HG02642 (cell line): ENCODE measurements around the gene PSMD5.

Experiments
- ATAC-seq: cut with Tn5 transposase; IDR thresholded peaks from one replicate; pipeline ENCODE4 v1.9.1; 2021; ENCODE audit warnings: mild to moderate bottlenecking; ENCODE audit not compliant: unreplicated experiment, poor library complexity

Gene PSMD5

DNA sequence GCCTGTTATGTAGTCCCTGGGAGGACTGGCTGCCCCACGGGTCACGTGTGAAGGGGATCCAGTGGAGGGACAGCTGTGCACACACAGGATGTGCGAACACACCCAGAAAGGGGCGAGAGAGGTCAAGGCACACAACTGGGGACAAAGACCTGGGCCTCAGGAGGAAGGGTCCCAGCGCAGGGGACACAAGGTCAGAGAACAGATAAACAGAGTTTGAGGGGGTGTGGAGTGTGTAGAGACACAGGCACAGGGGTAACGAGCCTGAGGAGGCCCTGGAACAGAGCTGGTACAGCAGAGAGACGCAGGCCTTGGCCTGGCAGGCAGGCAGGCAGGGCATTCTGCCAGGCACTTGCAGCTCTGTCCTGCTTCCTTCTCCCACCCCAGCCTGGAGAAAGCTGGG is 14.8 kb upstream of the PSMD5 start:
- no peak for ATAC-seq

DNA sequence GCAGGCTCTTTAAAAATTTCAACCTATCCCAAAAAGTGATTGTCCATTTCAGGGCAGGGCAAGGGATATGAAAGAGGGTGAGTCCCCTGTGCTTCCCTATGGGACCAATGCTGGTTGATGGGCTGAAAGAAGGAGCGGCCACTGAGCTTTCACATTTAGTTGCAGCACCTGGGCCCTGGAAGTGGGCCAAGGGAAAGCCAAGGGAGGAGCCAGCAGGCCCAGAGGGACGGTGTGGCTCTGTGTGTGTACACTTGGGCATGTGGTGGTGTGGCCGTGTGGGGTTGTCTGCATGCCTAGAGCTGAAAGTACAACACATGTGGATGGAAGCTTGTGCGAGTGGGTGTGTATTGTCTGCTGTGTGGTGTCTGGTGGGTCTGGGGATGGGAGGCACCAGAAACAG is 14.0 kb upstream of the PSMD5 start:
- ATAC-seq, result no peak

DNA sequence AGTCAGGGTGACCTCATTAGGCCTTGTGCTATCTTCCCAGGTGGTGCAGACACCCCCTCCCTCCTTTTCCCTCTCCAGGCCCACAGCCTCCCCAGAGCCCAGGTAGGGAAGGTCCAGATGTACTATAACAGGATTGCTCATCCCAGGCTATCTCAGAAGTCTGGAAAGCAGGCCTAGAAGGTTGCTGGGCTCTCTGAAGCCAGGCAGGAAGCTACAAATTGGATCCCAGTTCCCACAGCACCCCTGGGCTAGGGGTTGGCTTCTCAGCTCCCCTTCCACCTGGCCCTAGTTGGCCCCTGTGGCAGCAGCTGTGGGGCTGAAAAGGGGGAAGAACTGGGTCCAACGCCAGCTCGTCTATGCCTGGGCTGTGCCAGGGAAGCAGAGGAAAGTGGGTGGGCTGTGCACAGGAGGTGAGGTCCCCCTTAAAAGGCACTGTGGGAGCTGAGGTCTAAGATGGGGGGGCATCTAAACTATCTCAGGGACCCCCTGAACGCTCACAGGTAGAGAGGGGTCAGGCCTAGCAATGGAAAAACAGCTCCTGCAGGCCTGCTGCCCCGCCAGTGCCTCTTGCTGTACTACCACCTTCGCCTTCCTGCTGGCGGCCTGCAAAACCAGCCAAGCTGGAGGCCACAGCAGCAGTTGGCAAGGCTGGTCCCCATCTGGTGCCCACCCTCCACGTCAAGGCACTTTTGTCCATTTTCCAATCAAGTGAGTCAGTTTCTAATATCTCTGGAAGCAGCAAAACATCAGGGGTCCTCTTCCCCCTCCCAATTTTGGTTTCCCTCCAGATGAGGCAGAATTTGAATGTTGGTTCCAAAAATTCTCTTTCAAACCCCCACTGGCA is 13.3 kb upstream of the PSMD5 start:
- no peak for ATAC-seq

DNA sequence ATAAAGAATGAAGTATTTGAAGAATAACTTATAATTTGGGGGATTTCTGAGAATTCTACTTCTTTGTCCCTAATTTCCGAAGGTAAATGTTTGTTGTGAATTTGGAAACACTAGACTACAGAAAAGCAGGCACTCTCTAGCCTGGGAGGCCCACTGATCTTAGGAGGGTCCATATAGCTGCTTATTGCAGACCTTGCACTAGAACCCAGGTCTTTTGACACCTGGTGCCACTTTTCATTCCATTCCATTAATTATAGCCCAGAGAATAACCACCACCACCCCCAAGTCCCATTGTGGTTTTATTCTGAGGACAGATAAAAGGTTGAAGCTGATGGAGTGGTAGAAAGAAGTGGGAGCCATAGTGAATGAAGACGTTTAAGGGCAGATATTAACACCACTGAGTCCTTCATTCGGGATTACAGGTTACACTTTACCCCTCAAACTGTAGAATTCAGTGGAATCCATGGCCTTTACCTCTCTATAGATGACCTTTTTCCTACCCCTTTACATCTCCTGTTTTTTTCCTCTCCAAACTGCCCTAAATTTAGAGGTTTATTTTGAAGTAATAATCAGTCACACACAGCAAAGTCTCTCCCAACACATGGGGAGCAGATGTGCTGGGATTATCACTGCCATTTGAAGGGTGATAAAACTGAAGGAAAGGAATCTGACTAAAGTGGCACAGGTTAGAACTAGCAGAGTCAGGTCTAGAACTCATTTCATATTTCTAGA is 12.0 kb upstream of the PSMD5 start:
- ATAC-seq, result no peak

DNA sequence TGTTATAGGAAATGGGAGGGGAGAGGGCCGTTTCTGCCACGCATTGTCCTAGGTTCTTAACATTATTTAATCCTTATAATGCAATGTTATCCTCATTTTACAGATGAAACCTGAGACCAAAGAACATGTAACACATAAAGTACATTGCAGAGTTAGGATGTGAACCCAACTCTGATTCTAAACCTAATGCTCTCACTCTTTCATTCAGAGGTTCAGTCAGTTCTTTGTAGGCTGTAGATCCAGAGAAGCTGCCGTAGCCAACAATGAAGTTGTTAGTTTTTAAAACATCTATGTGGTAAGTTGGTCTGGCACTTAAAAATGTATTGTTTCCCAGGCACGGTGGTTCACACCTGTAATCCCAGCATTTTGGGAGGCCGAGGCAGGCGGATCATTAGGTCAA is 10.5 kb upstream of the PSMD5 start:
- ATAC-seq, result no peak

DNA sequence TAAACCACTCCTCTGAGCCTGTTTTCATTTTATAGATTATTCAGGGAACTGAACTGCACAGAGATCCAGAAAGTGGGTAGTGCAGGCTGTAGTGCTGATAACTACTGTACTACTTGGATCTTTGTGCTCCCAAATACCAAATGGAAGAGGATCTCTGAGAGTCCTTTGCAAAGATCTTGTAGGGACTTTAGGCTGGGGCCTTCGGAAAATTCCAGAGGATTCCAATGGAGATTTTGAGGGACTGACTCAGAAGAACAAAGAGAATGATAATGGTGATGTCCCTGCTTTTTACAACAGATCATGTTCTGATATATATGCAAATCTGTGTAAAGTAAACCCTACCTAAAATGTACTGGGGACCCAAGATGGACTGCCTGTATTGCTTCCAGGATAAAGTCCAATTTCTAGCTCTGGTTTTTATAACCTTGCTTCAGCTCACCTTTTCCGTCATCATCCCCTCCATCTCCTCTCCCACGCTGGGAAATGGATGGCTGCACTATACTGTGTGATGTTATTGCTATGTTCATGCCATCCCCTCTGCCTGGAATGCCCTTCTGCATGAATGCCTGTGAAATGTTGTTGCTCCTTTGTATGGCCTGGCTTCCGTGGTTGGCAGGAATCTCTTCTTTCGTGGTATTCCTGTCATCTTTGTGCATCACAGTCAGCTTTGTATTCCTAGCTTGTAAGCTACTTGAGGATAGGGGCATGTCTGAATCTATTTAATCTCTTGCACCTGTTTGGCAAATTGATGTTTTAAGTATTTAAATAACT is 9.7 kb upstream of the PSMD5 start:
- no peak for ATAC-seq

DNA sequence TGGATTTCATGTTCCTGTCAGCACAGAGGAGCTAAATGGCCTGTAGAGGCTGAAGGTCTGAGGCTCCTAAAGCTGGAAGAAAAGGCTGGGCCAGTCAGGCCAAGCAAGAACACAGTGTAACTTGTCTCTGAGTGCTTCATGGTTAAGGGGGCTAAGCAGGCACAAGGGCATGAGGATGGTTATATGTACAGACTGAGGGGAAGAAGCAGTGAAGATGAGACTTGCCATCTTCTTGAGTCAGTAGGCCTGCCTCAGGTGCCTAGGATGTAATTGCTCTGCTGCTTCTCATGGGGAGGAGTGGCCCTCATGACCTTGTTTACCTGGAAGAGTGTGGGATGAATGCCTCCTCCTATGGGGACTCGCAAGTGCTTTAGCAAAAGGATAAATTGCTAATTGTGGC is 8.7 kb upstream of the PSMD5 start:
- no peak for ATAC-seq

DNA sequence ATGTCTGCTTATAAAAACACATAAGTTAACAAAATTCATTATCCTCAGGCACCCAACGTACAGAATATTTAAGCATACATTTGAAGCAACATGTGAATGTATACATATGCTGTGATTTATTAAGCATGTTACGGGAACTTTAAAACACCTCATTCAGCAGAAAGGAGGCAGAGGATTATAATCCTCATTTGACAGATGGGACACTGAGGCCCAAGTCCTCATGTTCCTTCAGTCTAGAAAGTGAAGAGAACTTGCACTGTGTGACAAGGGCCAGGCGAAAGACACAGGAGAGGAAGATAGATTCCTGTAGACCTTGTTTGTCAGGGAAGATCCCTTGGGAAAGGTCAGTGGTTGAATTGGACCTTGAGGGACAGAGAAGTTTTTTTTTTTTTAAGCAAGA is 7.6 kb upstream of the PSMD5 start:
- ATAC-seq, result no peak

DNA sequence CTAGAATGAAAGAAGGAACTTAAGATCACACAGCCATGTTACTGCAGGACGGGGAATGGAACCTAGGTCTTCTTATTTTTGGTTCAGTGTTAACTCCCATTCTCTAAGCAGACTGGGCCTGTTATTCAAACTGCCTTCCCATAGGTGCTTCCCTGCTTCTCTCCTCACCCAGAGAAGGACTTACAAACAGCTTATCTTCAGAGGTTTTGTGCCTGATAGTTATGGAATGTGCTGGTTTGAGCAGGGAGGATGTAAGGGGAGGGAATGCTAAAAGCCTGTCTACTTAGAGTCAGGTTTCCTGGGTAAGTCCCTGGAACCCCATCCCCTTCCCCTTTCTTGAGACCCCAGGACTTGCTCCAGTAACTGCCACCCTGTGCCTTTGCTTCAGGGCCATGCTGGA is 4.2 kb upstream of the PSMD5 start:
- ATAC-seq, result no peak

DNA sequence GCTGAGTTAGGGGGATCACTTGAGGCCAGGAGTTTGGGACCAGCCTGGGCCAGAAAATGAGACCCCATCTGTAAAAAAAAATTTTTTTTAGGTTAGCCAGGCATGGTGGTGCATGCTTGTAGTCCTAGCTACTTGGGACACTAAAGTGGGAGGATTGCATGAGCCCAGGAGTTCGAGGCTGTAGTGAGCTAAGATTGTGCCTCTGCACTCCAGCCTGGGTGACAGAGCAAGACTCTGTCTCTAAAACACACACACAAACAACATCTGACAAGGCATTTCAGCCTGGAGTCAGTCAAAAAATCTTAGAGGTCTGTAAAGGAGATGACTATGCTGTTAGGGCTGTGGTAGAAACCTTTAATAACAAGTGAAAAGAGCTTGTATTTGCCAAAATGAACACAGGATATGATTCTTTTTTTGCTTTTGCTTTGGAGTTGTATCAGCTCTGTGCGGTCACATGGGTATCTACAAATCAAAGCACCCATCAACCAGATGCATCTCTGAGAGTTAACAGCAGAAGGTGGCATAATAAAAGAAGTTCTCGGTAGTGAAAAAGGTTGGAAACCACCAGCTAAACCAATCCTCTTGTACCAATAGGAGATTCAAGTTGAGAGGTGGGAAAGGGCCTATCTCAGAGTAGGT is 3.6 kb upstream of the PSMD5 start:
- no peak for ATAC-seq

DNA sequence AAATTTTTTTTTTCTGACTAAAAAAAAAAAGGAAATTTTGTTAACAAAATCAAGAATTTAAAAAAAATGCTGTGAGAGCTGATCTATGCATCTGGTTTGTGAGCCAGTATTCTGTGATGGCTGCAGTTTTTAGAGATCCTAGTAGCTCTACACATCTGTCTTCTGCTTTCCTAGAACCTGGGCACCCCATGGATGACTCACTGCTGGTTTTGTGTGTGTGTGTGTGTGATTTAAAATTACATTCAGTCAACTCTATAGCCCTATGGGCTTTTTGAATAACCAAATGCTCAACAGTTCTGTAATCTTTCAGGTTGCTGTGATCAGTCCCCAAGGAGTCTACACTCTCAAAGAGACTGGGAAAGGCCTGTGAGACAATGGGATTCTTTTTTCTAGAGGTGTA is 2.5 kb upstream of the PSMD5 start:
- no peak for ATAC-seq

DNA sequence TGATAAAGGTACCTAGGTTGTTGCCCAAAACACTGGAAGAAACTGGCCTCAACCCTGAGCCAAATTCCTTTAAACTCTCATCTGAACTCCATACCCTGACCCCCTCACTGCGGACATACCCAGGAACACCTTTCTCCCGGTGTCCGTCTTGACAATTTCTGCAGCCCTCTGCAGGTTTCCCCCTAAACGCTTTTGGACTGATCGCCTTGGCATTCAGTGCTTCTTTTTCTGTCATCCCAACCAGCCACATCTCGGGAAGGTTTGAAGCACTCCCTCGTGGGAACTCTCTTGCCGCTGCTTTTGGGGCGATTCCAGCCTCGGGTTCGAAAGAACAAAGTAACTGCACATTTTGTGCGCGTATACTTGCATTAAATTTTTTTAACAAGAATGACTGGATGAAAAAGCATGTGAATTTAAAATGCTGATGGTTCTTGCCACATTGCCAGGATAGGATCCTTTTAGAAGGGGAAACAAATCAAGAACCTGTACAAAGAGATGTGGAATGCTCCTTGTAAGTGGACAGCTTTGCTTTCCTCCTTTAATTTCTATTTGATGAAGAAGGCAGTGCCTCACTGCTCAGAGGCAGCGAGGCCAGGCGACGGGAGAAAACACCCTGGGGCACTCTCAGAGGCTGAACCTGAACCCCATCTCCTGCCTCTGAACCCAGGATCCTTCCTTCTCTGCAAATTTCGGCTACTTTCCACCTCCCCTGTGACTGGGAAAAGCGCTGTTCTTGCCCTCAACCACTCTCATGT is 615 bp downstream of the PSMD5 start:
- ATAC-seq, result no peak

DNA sequence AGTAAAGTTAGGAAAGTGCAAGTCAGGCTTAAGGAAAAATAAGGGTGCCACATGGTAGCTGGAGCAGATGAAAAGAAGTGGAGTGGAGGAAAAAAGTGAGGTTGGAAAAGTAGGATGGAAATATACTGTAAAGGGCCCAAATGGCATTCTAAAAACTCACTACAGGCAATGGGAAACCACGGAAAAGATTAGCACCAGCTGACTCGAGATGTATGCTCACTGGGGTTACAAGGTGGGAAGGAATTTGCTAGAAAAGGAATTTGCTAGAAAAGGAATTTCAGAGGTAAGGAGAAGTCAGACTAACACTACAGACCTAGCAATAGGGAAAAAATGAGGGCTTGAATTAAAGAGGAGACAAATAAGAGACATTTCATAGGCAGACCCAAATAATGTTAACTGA is 3.6 kb downstream of the PSMD5 start:
- no peak for ATAC-seq

DNA sequence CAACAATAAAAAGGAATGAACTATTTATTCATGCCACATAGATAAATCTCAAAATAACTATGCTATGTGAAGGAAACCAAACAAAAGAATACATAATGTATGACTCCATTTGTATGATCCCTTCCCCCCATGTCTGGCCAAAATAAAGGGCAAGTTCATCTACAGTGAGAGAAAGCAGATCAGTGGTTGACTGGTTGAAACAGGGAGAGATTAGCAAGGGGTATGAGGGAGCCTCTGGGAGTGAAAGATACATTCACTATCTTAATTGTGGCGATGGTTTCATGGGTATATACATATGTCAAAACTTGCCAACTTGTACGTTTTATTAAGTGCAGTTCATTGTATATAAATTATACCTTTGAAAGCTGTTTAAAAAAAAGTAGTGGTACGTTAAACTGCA is 4.8 kb downstream of the PSMD5 start:
- no peak for ATAC-seq

DNA sequence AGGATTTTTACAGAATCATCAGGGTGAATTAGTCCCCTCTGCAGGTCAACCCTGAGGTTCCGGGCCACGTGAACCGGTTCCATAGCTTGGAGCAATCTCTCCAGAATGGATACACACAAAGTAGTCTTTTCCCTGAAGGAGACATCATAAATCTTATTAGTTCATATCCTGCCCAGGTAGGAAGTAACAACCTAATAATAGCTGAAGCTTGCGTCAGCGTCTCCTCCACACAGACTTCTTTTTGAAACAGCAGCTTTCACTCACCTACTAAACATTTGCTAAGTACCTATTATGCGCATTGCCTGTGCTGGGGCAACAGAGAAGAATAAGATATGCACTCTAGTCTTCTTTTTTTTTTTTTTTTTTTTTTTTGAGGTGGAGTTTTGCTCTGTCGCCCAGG is 9.4 kb downstream of the PSMD5 start:
- no peak for ATAC-seq

DNA sequence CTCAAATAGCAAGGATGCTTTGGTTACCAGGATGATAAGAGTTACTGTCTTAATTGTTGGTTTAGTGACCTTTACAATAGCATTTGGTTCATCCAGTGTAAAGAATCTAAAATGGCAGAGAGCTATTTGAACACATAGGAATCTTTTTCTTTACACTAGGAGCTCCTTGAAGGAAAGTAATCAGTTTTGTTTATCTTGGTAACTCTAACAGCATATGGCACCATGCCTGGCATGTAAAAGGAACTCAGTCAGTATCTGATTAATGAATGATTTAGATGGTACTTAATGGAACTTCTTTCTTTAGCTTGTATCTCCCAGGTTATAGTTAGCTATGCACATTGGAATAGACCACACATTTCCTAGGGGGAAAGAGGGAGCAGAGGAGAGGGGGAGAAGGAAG is 9.9 kb downstream of the PSMD5 start:
- ATAC-seq, result no peak

DNA sequence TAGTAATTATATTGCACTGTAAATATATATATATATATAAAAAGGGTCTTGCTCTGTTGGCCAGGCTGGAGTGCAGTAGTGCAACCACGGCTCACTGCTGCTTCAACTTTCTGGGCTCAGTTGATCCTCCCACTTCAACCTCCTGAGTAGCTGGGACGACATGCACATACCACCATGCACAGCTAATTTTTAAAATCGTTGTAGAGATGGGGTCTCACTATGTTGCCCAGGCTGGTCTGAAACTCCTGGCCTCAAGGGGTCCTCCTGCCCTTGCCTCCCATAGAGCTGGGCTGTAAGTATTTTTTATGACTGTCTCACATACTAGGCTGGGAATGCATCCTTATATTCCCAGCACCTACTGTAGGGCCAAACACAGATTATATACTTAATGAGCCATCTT is 11.9 kb downstream of the PSMD5 start:
- no peak for ATAC-seq

DNA sequence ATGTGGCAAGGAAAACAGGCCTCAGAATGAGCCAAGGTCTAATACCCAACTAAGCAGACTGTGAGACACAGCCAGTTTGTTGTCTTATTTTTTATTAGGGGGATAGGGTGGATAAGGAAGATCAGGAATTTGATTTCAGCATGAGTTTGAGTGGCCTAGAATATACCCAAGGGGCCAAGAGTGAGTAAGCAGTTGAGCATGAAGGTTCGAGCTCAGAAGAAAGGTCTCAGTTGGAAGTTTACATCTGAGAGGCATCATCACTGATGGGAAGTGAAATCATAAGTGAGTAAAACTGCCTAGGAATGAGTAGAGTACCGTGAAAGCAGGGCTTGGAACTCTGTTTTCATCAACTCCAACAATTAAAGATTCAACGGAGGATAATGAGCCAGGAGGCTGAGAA is 12.6 kb downstream of the PSMD5 start:
- no peak for ATAC-seq

DNA sequence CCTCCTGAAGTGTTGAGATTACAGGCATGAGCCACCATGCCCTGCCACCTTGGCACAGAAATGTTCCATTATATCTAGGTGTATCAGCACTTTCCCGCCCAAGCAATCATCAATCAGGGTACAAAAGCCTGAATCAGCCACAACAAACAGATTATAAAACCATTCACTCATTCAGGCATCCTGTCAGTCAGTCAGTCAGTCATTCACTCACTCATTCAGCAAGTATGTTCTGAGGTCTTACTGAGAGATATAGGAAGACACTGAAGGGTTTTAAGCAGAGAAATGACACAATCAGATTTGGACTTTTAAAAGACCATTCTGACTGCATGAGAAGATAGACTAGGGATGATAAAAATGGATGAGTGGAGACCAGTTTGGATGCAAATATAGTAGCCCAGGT is 13.1 kb downstream of the PSMD5 start:
- ATAC-seq, result no peak

DNA sequence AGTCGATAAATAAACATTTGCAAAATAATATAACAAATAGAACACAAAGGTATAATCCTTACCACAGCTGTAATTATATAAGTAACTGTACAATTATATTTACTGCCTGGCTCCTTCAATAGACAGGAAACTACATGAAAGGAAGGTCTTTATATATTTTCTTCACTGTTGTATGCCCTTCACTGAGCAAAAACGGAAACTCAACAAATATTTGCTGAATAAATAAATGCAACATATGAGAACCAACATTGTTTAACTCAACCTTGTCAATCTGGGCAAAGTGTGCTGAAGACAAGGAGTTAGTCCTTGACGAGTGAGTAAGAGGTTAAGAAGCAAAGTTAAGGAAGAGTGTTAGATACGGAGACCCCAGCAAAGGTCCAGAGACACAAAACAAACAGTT is 22.6 kb downstream of the PSMD5 start:
- no peak for ATAC-seq
